Measurements from ENCODE around the gene CFAP90. TPM values are rescaled to one million over a fixed set of nuclear protein-coding genes. Genes with fewer than 3 reads are reported as not detected.

The CFAP90 gene
- total RNA-seq, 1 experiment from 2014 or later, result not detected

DNA sequence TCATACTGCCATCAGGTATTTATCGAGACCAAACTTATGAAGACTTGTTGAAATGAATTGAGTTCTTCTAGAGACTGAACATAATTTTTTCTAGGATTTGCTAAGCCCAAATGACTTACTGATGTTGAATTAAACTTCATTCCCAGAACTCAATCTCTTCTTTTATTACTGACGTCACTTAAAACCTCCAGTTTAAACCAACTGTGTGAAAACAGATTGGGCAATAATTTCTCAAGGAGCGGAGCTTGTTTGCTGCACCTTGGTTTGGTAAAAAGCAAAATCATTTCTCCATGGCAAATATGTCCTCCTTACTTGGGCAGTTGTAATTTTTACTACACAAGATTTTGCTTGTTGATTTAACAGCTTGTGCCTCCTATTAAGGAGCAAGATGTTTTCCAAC, 37.4 kb downstream of the CFAP90 start:
- no peak overlapping the region for H3K9ac ChIP-seq (ENCODE audit: low read length)
- POLR2A ChIA-PET, result no interaction called here
- peaks cover 0 to 2% of the 10 kb centered on the region in 2 experiments; a peak in 1 of 4 replicates for H3K4me1 ChIP-seq (ENCODE audit: control insufficient read depth in 1 of 2, insufficient read depth in 2 of 2, low read length in 2 of 2)

More for the DNA sequence above, 37.4 kb downstream of the CFAP90 start:
- TF ChIP-seq, protein P1, sequence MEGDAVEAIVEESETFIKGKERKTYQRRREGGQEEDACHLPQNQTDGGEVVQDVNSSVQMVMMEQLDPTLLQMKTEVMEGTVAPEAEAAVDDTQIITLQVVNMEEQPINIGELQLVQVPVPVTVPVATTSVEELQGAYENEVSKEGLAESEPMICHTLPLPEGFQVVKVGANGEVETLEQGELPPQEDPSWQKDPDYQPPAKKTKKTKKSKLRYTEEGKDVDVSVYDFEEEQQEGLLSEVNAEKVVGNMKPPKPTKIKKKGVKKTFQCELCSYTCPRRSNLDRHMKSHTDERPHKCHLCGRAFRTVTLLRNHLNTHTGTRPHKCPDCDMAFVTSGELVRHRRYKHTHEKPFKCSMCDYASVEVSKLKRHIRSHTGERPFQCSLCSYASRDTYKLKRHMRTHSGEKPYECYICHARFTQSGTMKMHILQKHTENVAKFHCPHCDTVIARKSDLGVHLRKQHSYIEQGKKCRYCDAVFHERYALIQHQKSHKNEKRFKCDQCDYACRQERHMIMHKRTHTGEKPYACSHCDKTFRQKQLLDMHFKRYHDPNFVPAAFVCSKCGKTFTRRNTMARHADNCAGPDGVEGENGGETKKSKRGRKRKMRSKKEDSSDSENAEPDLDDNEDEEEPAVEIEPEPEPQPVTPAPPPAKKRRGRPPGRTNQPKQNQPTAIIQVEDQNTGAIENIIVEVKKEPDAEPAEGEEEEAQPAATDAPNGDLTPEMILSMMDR (IDR thresholded peaks at IDR 0.05 in 2 of 3, conservative IDR thresholded peaks at IDR 0.05 in 1 of 3; ENCODE audit: borderline replicate concordance in 1 of 3, insufficient read depth in 1 of 3, low read depth in 2 of 3, low read length in 2 of 3), result no peak
- TF ChIP-seq ZFX (IDR thresholded peaks at IDR 0.05) (no peak), EGR1 (IDR thresholded peaks at IDR 0.05; ENCODE audit: low read depth) (no peak), EZH2phosphoT487 (IDR thresholded peaks at IDR 0.05; ENCODE audit: borderline replicate concordance) (no peak), TCF7L2 (IDR thresholded peaks at IDR 0.05; ENCODE audit: borderline replicate concordance, extremely low read depth, insufficient read depth, insufficient read length) (no peak), JUND (IDR thresholded peaks at IDR 0.05) (no peak), POLR2A (IDR thresholded peaks at IDR 0.05; ENCODE audit: borderline replicate concordance, extremely low read depth, insufficient read depth, insufficient read length) (no peak), CBX3 (IDR thresholded peaks at IDR 0.05; ENCODE audit: low read depth) (no peak), EZH2 (IDR thresholded peaks at IDR 0.05) (no peak)
- TF ChIP-seq, protein P2, sequence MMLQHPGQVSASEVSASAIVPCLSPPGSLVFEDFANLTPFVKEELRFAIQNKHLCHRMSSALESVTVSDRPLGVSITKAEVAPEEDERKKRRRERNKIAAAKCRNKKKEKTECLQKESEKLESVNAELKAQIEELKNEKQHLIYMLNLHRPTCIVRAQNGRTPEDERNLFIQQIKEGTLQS (IDR thresholded peaks at IDR 0.05), result no peak
- TF ChIP-seq, protein P3, sequence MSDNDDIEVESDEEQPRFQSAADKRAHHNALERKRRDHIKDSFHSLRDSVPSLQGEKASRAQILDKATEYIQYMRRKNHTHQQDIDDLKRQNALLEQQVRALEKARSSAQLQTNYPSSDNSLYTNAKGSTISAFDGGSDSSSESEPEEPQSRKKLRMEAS (IDR thresholded peaks at IDR 0.05), result no peak
- H3K9me2 ChIP-seq (ENCODE audit: insufficient read depth), result no peaks in the 10 kb centered on the region
- intact Hi-C loops (cut with micrococcal nuclease), result no loop called here
- DNase-seq (ENCODE audit: low read depth, low spot score) (no peak), ATAC-seq (no peak)
- H3K79me2 ChIP-seq (ENCODE audit: insufficient read depth, low read length), result no peaks in the 10 kb centered on the region
- no peak overlapping the region for H3K4me2 ChIP-seq (ENCODE audit: low read length)
- H3K27me3 ChIP-seq (ENCODE audit: insufficient read depth, low read length), result peaks cover 27% of the 10 kb centered on the region
- H3K9me3 ChIP-seq (ENCODE audit: control insufficient read depth in 1 of 2, insufficient read depth in 1 of 2, low read depth in 1 of 2, low read length in 2 of 2), result no peaks in the 10 kb centered on the region
- H3K36me3 ChIP-seq (ENCODE audit: control insufficient read depth in 1 of 2, insufficient read depth in 2 of 2, low read length in 2 of 2), result no peaks in the 10 kb centered on the region
- ChIA-PET RAD21 (ENCODE audit: low non-redundant PET in 1 of 2, low total read pairs in 2 of 2, uncharacterized antibody in 2 of 2, unreplicated experiment in 2 of 2) (no interaction called here), CTCF (no interaction called here)
- H3K27ac ChIP-seq (ENCODE audit: low read depth, low read length), result no peak overlapping the region
- BruUV-seq (replicated peaks), result no TSS peak
- H3K4me3 ChIP-seq (replicated peaks in 1 of 2; ENCODE audit: low read depth in 1 of 2, low read length in 2 of 2), result no peak overlapping the region
- no peak overlapping the region for H2AFZ ChIP-seq (ENCODE audit: low read depth, low read length, poor library complexity, severe bottlenecking)
- no peaks in the 10 kb centered on the region for H4K20me1 ChIP-seq (ENCODE audit: insufficient read depth)
